SK-MEL-5 (cell line): ENCODE measurements around the gene DHX57. TPM values are rescaled to one million over a fixed set of nuclear protein-coding genes. Genes with fewer than 3 reads are reported as not detected.
"Not testable (repeated sequence)": the region's sequence is repeated elsewhere in the genome, so short reads cannot be mapped to it uniquely, and the experiment has no call there.

ENCODE experiments used
- DNase-seq: peaks from one replicate; pipeline ENCODE4 v3.0.0-alpha.2; 2016; ENCODE audit warnings: low read depth, low spot score
- in situ Hi-C: cut with HindIII; loops from 2 replicates; pipeline ENCODE4 v1.10.0; 2016; ENCODE audit warnings: low sequenced_read_pairs, high pct_unique_total_duplicates, low pct_unique_long_range_greater_than_20kb
- total RNA-seq: library from RNA; depleted of rRNA; stranded (reverse); fragments of >200 nt; shearing (Covaris generic); gene quantifications from 2 replicates; pipeline ENCODE4 v1.2.3, GENCODE V29; 2014

The DHX57 gene
- total RNA-seq, 1 experiment from 2014 or later: 13.1 TPM

- in situ Hi-C loops: no loop called here
- DNase-seq: no peak
These were observed 533 bp downstream of the DHX57 start for GRCh38 chr2:38875227-38875575.

GRCh38 chr2:38873763-38874162, 2.0 kb downstream of the DHX57 start:
- in situ Hi-C loops: no loop called here

GRCh38 chr2:38871432-38871831, 4.3 kb downstream of the DHX57 start:
- no peak for DNase-seq
- in situ Hi-C loops: no loop called here

More at GRCh38 chr2:38873763-38874162, 2.0 kb downstream of the DHX57 start:
- DNase-seq: no peak

GRCh38 chr2:38866773-38867443, 8.8 kb downstream of the DHX57 start:
- in situ Hi-C loops: no loop called here
- no peak for DNase-seq

GRCh38 chr2:38863061-38863695, 12.6 kb downstream of the DHX57 start:
- in situ Hi-C loops: no loop called here

GRCh38 chr2:38862476-38862875, 13.3 kb downstream of the DHX57 start:
- DNase-seq: no peak
- in situ Hi-C loops: no loop called here

More at GRCh38 chr2:38863061-38863695, 12.6 kb downstream of the DHX57 start:
- no peak for DNase-seq

GRCh38 chr2:38856165-38856564, 19.6 kb downstream of the DHX57 start:
- in situ Hi-C loops: no loop called here
- DNase-seq: peak; percentile 60

GRCh38 chr2:38850045-38850444, 25.7 kb downstream of the DHX57 start:
- DNase-seq: no peak
- in situ Hi-C loops: no loop called here

GRCh38 chr2:38836791-38837190, 38.9 kb downstream of the DHX57 start:
- DNase-seq: no peak
- in situ Hi-C loops: no loop called here

GRCh38 chr2:38835990-38836389, 39.7 kb downstream of the DHX57 start:
- DNase-seq: no peak
- in situ Hi-C loops: no loop called here

GRCh38 chr2:38835015-38835601, 40.6 kb downstream of the DHX57 start:
- DNase-seq: peak; percentile 74
- in situ Hi-C loops: no loop called here

- no peak for DNase-seq
- in situ Hi-C loops: no loop called here
These were observed 45.1 kb downstream of the DHX57 start for GRCh38 chr2:38830526-38831159.

- in situ Hi-C loops: no loop called here
- DNase-seq: no peak
These were observed 45.8 kb downstream of the DHX57 start for GRCh38 chr2:38829971-38830370.

- in situ Hi-C loops: no loop called here
- no peak for DNase-seq
These were observed 47.3 kb downstream of the DHX57 start for GRCh38 chr2:38828460-38828859.

- in situ Hi-C loops: not testable (repeated sequence)
These were observed 48.1 kb downstream of the DHX57 start for GRCh38 chr2:38827539-38828145.

GRCh38 chr2:38825956-38826355, 49.8 kb downstream of the DHX57 start:
- in situ Hi-C loops: no loop called here

More at GRCh38 chr2:38827539-38828145, 48.1 kb downstream of the DHX57 start:
- DNase-seq: peak; percentile 16

GRCh38 chr2:38824906-38825305, 50.8 kb downstream of the DHX57 start:
- in situ Hi-C loops: no loop called here
- DNase-seq: no peak

More at GRCh38 chr2:38825956-38826355, 49.8 kb downstream of the DHX57 start:
- DNase-seq: peak; percentile 22

GRCh38 chr2:38823386-38823785, 52.3 kb downstream of the DHX57 start:
- DNase-seq: no peak
- in situ Hi-C loops: no loop called here
